Measurements from ENCODE around the gene MTUS2.
A peak's percentile ranks its signal among the peaks of the same experiment; 100 is the strongest.

MTUS2 gene

GRCh38 chr13:28967029-28967915 is 147.1 kb downstream of the MTUS2 start:
- TF ChIP-seq EZH2 (IDR thresholded peaks at IDR 0.05; ENCODE audit: borderline replicate concordance, low read depth, low read length, severe bottlenecking), result no peak
- peak; percentile 12 for TF ChIP-seq CTCF (IDR thresholded peaks at IDR 0.05; ENCODE audit: borderline replicate concordance, extremely low read depth, low read length, poor library complexity, severe bottlenecking)
- Histone ChIP-seq H3K4me1 (ENCODE audit: insufficient read depth, low read length) (no peaks in the 10 kb centered on the region), H3K79me2 (ENCODE audit: insufficient read depth, low read length) (no peaks in the 10 kb centered on the region), H3K4me3 (ENCODE audit: low read depth in 1 of 2, low read length in 2 of 2) (no peak overlapping the region), H4K20me1 (ENCODE audit: insufficient read depth, low read length) (no peaks in the 10 kb centered on the region), H2AFZ (ENCODE audit: low read depth, low read length) (no peak overlapping the region), H3K27ac (ENCODE audit: low read length) (no peak overlapping the region), H3K4me2 (ENCODE audit: insufficient read depth, low read length) (no peak overlapping the region), H3K27me3 (ENCODE audit: insufficient read depth, low read length, poor library complexity) (no peaks in the 10 kb centered on the region), H3K9ac (ENCODE audit: low read depth, low read length) (no peak overlapping the region), H3K36me3 (ENCODE audit: insufficient read depth, low read length) (no peaks in the 10 kb centered on the region), H3K9me3 (ENCODE audit: insufficient read depth, low read length, severe bottlenecking) (no peaks in the 10 kb centered on the region)
- no peak for DNase-seq
- no peak for ATAC-seq (ENCODE audit: insufficient read depth, low read depth)

GRCh38 chr13:28976195-28976594 is 156.1 kb downstream of the MTUS2 start:
- TF ChIP-seq CTCF (IDR thresholded peaks at IDR 0.05; ENCODE audit: borderline replicate concordance, extremely low read depth, low read length, poor library complexity, severe bottlenecking) (no peak), EZH2 (IDR thresholded peaks at IDR 0.05; ENCODE audit: borderline replicate concordance, low read depth, low read length, severe bottlenecking) (no peak)
- H4K20me1 ChIP-seq (ENCODE audit: insufficient read depth, low read length), result no peaks in the 10 kb centered on the region
- no peaks in the 10 kb centered on the region for H3K9me3 ChIP-seq (ENCODE audit: insufficient read depth, low read length, severe bottlenecking)
- H2AFZ ChIP-seq (ENCODE audit: low read depth, low read length), result no peak overlapping the region
- H3K79me2 ChIP-seq (ENCODE audit: insufficient read depth, low read length), result no peaks in the 10 kb centered on the region
- no peak overlapping the region for H3K27ac ChIP-seq (ENCODE audit: low read length)
- no peak for DNase-seq
- no peak overlapping the region for H3K4me2 ChIP-seq (ENCODE audit: insufficient read depth, low read length)
- no peaks in the 10 kb centered on the region for H3K36me3 ChIP-seq (ENCODE audit: insufficient read depth, low read length)
- no peaks in the 10 kb centered on the region for H3K4me1 ChIP-seq (ENCODE audit: insufficient read depth, low read length)
- H3K9ac ChIP-seq (ENCODE audit: low read depth, low read length), result no peak overlapping the region
- H3K4me3 ChIP-seq (ENCODE audit: low read depth in 1 of 2, low read length in 2 of 2), result no peak overlapping the region
- no peak for ATAC-seq (ENCODE audit: insufficient read depth, low read depth)
- no peaks in the 10 kb centered on the region for H3K27me3 ChIP-seq (ENCODE audit: insufficient read depth, low read length, poor library complexity)

- H3K79me2 ChIP-seq (ENCODE audit: insufficient read depth, low read length), result no peaks in the 10 kb centered on the region
- DNase-seq, result no peak
- H2AFZ ChIP-seq (ENCODE audit: low read depth, low read length), result no peak overlapping the region
- TF ChIP-seq CTCF (IDR thresholded peaks at IDR 0.05; ENCODE audit: borderline replicate concordance, extremely low read depth, low read length, poor library complexity, severe bottlenecking) (no peak), EZH2 (IDR thresholded peaks at IDR 0.05; ENCODE audit: borderline replicate concordance, low read depth, low read length, severe bottlenecking) (no peak)
- no peak for ATAC-seq (ENCODE audit: insufficient read depth, low read depth)
- H3K27ac ChIP-seq (ENCODE audit: low read length), result no peak overlapping the region
- H3K4me3 ChIP-seq (ENCODE audit: low read depth in 1 of 2, low read length in 2 of 2), result no peak overlapping the region
- H3K4me1 ChIP-seq (ENCODE audit: insufficient read depth, low read length), result no peaks in the 10 kb centered on the region
- H3K36me3 ChIP-seq (ENCODE audit: insufficient read depth, low read length), result no peaks in the 10 kb centered on the region
- H3K9me3 ChIP-seq (ENCODE audit: insufficient read depth, low read length, severe bottlenecking), result no peaks in the 10 kb centered on the region
- H3K9ac ChIP-seq (ENCODE audit: low read depth, low read length), result no peak overlapping the region
- no peak overlapping the region for H3K4me2 ChIP-seq (ENCODE audit: insufficient read depth, low read length)
- H4K20me1 ChIP-seq (ENCODE audit: insufficient read depth, low read length), result no peaks in the 10 kb centered on the region
- H3K27me3 ChIP-seq (ENCODE audit: insufficient read depth, low read length, poor library complexity), result no peaks in the 10 kb centered on the region
Measured at GRCh38 chr13:28976636-28977035, 156.5 kb downstream of the MTUS2 start.

Measured in DND-41 (cell line).